Transverse colon (tissue), 4 donors: Measurements from ENCODE around the gene GABARAPL1. TPM values are rescaled to one million over a fixed set of nuclear protein-coding genes. Genes with fewer than 3 reads are reported as not detected.

Experiments
- DNase-seq: peaks from one replicate; pipeline ENCODE4 v3.0.0-alpha.2; 2019
- H3K27ac ChIP-seq, 4 donors: fragments of 200-600 bp; sonication (generic); 2 replicates each; pipeline ENCODE4 v1.5.1; 2016 to 2018; ENCODE audit warnings: inconsistent platforms in 4 of 4
- H3K27me3 ChIP-seq: fragments of 200-600 bp; sonication (generic); 2 replicates; pipeline ENCODE4 v1.5.1; 2017; ENCODE audit warnings: inconsistent platforms
- H3K36me3 ChIP-seq, 4 donors: fragments of 200-600 bp; sonication (generic); 2 replicates each; pipeline ENCODE4 v1.5.1; 2017 to 2019; ENCODE audit warnings: inconsistent platforms in 4 of 4
- H3K4me1 ChIP-seq, 4 donors: fragments of 200-600 bp; sonication (generic); 2 replicates each; pipeline ENCODE4 v1.5.1; 2017 to 2020; ENCODE audit warnings: inconsistent platforms in 4 of 4
- H3K4me3 ChIP-seq, 4 donors: fragments of 200-600 bp; sonication (generic); 1 replicate in 1 of 4; 2 replicates in 3 of 4; pipeline versions ENCODE4 v1.5.1 to v1.6.1; 2017 to 2019; ENCODE audit warnings: inconsistent platforms in 4 of 4
- H3K9me3 ChIP-seq, 2 donors: fragments of 200-600 bp; sonication (generic); 2 replicates each; pipeline ENCODE4 v1.5.1; 2017 to 2019; ENCODE audit warnings: inconsistent platforms in 2 of 2
- CTCF ChIP-seq, 5 experiments: fragments of 200-600 bp in 3 of 5; fragments of 450-650 bp in 2 of 5; sonication (generic) in 3 of 5; IDR thresholded peaks; 1 replicate in 2 of 5; 2 replicates in 3 of 5; pipeline ENCODE4 v1.5.1; 2016 to 2017; ENCODE audit warnings: antibody characterized with exemption in 5 of 5, inconsistent platforms in 3 of 5, mild to moderate bottlenecking in 2 of 5, moderate library complexity in 1 of 5
- EP300 ChIP-seq: sonication (generic); formaldehyde crosslinking; IDR thresholded peaks from one replicate; pipeline ENCODE4 v1.6.1; 2017; ENCODE audit warnings: antibody characterized with exemption, low read depth
- POLR2A ChIP-seq: fragments of 450-650 bp; IDR thresholded peaks from one replicate; pipeline ENCODE4 v1.6.1; 2016; ENCODE audit warnings: antibody characterized with exemption, mild to moderate bottlenecking, moderate library complexity
- POLR2AphosphoS5 ChIP-seq, 3 donors: sonication (generic); formaldehyde crosslinking; IDR thresholded peaks; one replicate each; pipeline ENCODE4 v1.6.1; 2016; ENCODE audit warnings: antibody characterized with exemption in 3 of 3
- WGBS, 2 donors: methylation state at CpG; one replicate each; pipeline ENCODE4 v1.1.5; 2018; ENCODE audit warnings: low coverage in 1 of 2; 5-methylcytosine and 5-hydroxymethylcytosine counted together
- in situ Hi-C, 4 donors: fragments of 200-750 bp; cut with MboI; loops; one replicate each; pipeline versions ENCODE4 v1.15.0 to v1.15.1; 2017; ENCODE audit warnings: low sequenced_read_pairs in 3 of 4, low pct_ligation_motif_present in 1 of 4, low pct_unique_long_range_greater_than_20kb in 1 of 4
- intact Hi-C: fragments of 100-400 bp; cut with DNase I; formaldehyde crosslinking; loops from one replicate; pipeline ENCODE4 v1.15.1; 2023; ENCODE audit warnings: low total_unique reads
- total RNA-seq, 4 donors: library from RNA; depleted of rRNA; stranded (reverse); fragments of >200 nt; gene quantifications; one replicate each; pipeline ENCODE4 v1.1.0, GENCODE V29; 2016

Gene GABARAPL1
- total RNA-seq, 4 donors from 2014 or later, result 33.6 to 65.3 (median 59.5) TPM

DNA sequence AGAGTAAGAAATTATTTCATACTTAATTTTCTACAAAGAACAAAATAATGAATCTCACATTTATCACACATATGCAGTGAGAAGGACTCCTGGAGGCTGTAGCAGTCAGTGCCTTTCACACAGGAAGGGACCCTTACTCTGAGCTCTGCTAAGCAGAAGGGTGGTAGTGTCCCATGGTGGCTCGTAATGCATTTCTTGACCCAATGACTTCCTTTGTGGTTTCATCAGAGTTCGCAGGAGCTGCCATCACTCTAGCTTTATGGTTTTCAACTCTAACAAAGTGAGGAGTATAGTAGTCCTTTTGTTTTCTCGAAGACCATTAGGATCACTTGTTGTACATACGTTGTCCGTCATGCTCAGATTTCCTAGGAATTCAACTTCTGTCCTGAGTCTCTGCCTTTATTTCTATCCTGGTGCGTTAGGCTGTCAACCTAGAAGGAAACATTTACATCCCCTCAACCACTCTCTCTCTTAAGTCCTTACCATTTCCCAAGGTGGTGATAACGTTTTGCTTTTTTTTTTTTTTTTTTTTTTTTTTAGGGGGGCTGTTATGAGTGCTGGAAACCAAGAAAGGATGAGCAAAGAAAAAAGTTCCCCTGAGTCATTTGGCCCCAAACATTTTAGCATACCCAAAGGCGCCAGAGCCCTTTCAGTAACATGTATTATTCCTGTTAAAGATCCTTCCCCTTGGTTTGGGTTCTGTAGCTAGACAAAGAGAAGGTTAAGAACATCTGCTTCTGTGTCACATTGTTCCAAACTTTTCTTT, 37.2 kb downstream of the GABARAPL1 start:
- in situ Hi-C loops (loop anchor here (25.0 kb wide), 3 partner anchors 312 to 1237 kb away; no protein-coding TSS in a partner anchor), intact Hi-C loops (no loop called here)
- DNase-seq, result no peak
- Histone ChIP-seq H3K36me3 (no peaks in the 10 kb centered on the region), H3K9me3 (no peaks in the 10 kb centered on the region), H3K27ac (no peak overlapping the region), H3K27me3 (no peaks in the 10 kb centered on the region), H3K4me1 (no peaks in the 10 kb centered on the region), H3K4me3 (no peak overlapping the region)
- no peak for TF ChIP-seq CTCF (IDR thresholded peaks at IDR 0.05)
- no peak for TF ChIP-seq POLR2AphosphoS5 (IDR thresholded peaks at IDR 0.05)
- no peak for TF ChIP-seq POLR2A
- no peak for TF ChIP-seq EP300
- 48 to 57% methylated on average over 8 of the region's 8 CpGs for WGBS, 2 donors

GRCh38 chr12:10251669-10252068, 39.0 kb downstream of the GABARAPL1 start:
- Histone ChIP-seq H3K27ac (no peak overlapping the region), H3K27me3 (no peaks in the 10 kb centered on the region), H3K4me3 (no peak overlapping the region), H3K9me3 (peaks cover 0 to 4% of the 10 kb centered on the region in 2 donors), H3K36me3 (no peaks in the 10 kb centered on the region), H3K4me1 (no peaks in the 10 kb centered on the region)
- WGBS, 2 donors, result 98% methylated on average over 4 of the region's 4 CpGs; no CpG with 5 or more reads in 1 of the 2 donors
- DNase-seq, result no peak
- TF ChIP-seq EP300, result no peak
- no peak for TF ChIP-seq POLR2AphosphoS5 (IDR thresholded peaks at IDR 0.05)
- TF ChIP-seq CTCF (IDR thresholded peaks at IDR 0.05), result no peak
- no peak for TF ChIP-seq POLR2A
- in situ Hi-C loops, result no loop called here
- intact Hi-C loops, result no loop called here

DNA sequence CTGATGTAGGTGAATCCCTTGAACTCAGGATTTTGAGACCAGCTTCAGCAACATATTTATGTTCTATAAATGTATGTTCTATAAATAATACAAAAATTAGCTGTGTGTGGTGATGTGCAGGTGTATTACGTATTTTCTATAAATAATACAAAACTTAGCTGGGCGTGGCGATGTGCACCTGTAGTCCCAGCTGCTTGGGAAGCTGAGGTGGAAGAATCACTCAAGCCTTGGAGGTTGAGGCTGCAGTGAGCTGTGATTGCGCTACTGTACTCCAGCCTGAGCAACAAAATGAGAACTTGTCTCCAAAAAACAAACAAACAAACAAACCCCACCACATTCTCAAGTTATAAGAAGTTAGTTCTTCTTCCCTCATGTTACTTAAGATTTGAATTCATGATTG, 39.5 kb downstream of the GABARAPL1 start:
- no peak overlapping the region for H3K4me3 ChIP-seq
- in situ Hi-C loops, result no loop called here
- TF ChIP-seq POLR2AphosphoS5 (IDR thresholded peaks at IDR 0.05) (no peak), EP300 (no peak), CTCF (IDR thresholded peaks at IDR 0.05) (no peak), POLR2A (no peak)
- intact Hi-C loops, result no loop called here
- DNase-seq, result no peak
- H3K27ac ChIP-seq, result no peak overlapping the region
- H3K36me3 ChIP-seq, result no peaks in the 10 kb centered on the region
- no peaks in the 10 kb centered on the region for H3K27me3 ChIP-seq
- 82 to 94% methylated on average over 4 of the region's 4 CpGs for WGBS, 2 donors
- H3K9me3 ChIP-seq, result peaks cover 0 to 4% of the 10 kb centered on the region in 2 donors
- H3K4me1 ChIP-seq, result no peaks in the 10 kb centered on the region

DNA sequence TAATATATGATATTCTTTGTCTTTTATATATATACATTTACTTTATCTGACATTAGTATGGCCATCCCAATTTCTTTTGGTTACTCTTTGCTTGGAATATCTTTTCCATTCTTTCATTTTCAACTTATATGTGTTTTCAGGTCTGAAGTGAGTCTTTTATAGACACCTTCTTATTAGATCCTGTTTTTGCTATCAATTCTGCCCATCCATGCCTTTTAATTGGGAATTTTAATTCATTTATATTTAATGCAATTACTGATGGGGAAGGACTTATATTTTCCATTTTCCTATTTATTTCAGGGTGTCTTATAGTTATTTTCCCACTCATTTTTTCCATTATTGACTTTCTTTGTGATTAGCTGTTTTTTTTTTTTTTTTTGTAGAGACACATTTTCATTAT, 43.4 kb downstream of the GABARAPL1 start:
- no peak for TF ChIP-seq POLR2AphosphoS5 (IDR thresholded peaks at IDR 0.05)
- no peak for TF ChIP-seq CTCF (IDR thresholded peaks at IDR 0.05)
- TF ChIP-seq POLR2A, result no peak
- no peak for TF ChIP-seq EP300

More for the DNA sequence above, 43.4 kb downstream of the GABARAPL1 start:
- Histone ChIP-seq H3K27me3 (no peaks in the 10 kb centered on the region), H3K36me3 (no peaks in the 10 kb centered on the region), H3K27ac (no peak overlapping the region), H3K4me3 (no peak overlapping the region), H3K4me1 (no peaks in the 10 kb centered on the region), H3K9me3 (peaks cover 0 to 4% of the 10 kb centered on the region in 2 donors)
- intact Hi-C loops, result no loop called here
- DNase-seq, result no peak
- in situ Hi-C loops, result no loop called here
